GM19328 (cell line): ENCODE data around the gene FILIP1L.

Source experiments
- ATAC-seq: cut with Tn5 transposase; IDR thresholded peaks from one replicate; pipeline ENCODE4 v1.9.1; 2021; ENCODE audit warnings: mild to moderate bottlenecking, moderate library complexity; ENCODE audit not compliant: unreplicated experiment

Gene FILIP1L

GRCh38 chr3:100019719-100020118 is 94.6 kb downstream of the FILIP1L start:
- no peak for ATAC-seq

GRCh38 chr3:100018806-100019205 is 95.5 kb downstream of the FILIP1L start:
- no peak for ATAC-seq

DNA sequence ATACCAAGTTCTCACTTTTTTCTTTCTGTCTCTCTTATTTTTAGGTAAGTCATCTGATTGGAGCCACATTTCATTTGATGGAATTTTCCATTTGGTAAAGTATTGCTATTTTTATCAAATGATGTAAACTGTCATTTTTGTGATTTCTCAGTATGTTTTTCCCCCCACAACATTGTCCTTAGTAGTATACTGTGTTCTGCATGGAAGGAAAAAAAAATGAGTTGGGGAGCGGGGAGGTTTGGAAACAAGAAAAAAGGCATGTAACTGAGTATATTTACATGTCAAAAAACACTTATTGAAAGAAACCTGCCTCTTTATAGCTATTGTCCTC is 104.2 kb downstream of the FILIP1L start:
- ATAC-seq, result no peak

GRCh38 chr3:100009276-100010086 is 104.8 kb downstream of the FILIP1L start:
- ATAC-seq, result no peak

- no peak for ATAC-seq
These were observed 106.1 kb downstream of the FILIP1L start for GRCh38 chr3:100008081-100008698.

DNA sequence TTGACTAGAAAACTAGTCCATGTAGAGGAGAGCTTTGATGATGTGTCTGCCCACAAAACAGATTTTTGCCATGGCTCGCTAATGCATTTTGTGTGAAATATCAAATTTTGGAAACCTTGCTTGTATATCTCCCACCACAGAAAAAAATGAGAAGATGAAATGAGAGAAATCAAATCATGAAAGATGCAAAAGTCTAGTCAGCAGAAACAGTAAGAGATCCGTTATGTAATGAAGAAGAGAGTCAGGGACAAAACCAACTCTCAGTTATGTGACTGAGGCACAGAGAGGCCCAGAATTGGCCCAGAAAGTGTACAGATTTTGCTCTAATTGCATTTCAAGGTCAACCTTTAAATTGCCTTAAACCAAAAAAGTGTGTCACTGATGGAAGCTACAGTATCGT is 107.0 kb downstream of the FILIP1L start:
- no peak for ATAC-seq

DNA sequence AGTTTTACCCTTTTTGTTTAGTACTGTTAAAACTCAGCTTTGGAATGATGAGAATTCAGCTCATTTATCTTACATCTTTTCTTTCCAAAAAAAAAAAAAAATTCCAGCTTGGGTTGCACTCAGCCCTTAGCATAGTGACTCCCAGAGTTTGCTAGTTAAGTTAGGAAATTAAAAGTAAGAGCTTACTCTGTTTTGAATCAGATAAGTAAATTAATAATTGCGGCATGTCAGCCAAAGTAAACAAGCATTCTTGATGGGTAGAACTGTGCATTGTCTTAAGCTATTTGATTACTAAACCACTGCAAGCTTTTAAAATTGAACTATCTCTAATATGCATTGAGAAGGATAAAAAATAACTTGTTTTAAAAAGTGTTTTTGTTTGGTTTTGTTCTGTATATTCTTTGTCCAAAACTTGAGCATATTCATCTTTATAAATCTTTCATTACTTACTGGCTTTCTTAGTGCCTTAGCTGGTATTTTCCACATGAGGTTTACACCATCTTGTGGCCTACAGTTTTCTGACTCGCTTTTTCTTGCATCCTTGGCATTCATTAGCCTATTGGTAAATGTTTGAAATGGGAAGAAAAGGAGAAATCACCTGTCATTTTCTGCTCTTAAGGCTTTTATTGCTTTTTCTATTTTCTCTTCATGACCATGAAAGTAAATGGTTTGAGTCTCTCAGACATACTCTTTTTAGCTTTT is 107.6 kb downstream of the FILIP1L start:
- ATAC-seq, result no peak

GRCh38 chr3:100005665-100006393 is 108.5 kb downstream of the FILIP1L start:
- no peak for ATAC-seq

GRCh38 chr3:100004931-100005330 is 109.4 kb downstream of the FILIP1L start:
- ATAC-seq, result no peak

DNA sequence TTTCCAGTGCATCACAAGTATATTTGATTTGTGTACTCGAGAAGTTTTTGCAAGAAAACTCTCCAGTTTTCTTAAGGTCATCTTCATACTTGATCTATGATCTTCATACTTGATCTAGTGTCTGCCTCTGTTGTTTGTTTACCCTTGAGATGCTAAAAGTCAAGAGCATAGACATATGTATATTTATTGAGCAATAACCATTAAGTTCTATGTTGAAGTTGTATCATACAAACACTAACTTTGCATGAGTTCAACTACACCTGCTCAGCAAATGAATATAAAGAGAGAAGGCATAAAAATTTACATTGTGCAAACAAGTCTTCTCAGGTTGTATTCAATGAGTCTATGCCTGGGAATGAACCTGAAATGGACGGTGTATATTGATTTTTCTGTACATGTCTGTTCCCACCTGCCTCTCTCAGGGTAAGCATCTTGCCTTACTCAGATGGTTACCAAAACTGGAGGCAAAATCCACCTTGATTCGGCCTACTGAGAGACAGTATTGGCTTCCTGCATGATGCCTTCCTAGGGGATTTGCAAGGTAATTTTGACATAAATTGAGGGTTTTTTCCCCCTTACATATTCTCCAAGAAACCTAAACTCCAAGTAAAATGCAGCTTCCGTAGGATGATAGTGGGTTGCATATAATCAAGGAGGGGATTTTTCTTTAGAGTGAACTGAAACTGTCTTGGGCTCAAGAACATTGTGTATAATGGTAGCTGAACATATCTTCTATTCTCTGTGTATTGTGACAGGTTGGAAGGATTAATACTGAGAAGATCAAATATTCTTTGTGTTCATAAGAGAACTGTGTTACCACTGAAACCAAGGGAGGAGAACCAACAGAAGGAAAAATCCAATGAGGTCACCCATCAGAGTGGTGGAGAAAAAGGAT is 110.4 kb downstream of the FILIP1L start:
- ATAC-seq, result no peak

DNA sequence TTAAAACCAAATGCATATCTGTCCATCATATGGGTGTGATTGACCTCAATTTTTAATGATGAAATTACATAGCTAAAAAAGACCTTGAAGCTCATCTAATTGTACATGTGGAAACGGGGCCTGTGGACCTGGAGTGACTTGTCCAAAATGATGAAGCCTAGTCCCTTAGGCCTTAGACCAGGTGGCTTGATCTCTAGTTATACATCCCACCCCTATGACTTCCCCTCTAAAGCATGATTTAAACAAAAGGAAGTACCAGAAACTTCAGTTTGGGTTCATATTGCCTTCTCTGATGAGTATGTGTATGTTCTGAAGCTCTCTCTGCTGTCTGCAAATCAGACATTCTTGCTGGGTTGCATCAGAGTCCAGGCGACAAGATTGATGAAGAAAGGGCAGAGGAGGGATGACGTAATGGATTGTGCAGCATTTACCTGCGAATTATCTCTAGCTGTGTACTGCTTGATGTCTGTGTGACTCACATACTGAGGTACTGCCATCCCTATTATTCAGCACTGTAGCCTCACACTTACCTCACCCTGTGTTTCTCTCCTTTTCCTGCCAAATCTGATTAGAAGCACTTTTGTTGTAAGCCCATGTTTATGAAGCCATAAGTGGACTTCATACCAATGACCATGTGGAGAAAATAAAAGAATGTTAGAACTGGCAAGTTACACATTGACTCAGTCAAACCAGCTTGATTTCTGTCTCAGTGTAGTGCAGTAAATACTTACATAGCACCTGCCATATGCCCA is 111.5 kb downstream of the FILIP1L start:
- ATAC-seq, result no peak

GRCh38 chr3:100001526-100002270 is 112.6 kb downstream of the FILIP1L start:
- no peak for ATAC-seq

GRCh38 chr3:100001083-100001482 is 113.2 kb downstream of the FILIP1L start:
- ATAC-seq, result no peak

GRCh38 chr3:99999536-99999935 is 114.8 kb downstream of the FILIP1L start:
- ATAC-seq, result no peak

- no peak for ATAC-seq
These were observed 117.0 kb downstream of the FILIP1L start for GRCh38 chr3:99997293-99997692.

- ATAC-seq, result no peak
These were observed 124.1 kb downstream of the FILIP1L start for GRCh38 chr3:99990179-99990578.

DNA sequence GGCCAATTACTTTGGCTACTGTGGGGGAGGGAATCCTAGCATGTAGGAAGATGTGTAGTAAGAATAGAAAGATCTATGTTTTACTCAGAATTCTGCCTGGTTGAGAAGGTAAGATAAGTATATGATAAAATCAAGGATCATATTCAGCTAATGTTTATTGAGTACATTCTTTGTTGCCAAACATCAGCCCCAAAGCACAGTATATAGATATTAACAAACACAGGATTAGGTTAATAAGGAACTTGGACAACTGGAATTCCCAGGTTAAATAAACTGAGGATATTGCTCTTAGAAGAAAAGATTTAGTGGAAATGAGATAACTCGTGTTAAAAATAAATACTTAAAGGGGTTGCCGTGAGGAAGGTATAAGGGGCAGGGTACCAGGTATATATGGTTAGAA is 129.6 kb downstream of the FILIP1L start:
- ATAC-seq, result no peak

DNA sequence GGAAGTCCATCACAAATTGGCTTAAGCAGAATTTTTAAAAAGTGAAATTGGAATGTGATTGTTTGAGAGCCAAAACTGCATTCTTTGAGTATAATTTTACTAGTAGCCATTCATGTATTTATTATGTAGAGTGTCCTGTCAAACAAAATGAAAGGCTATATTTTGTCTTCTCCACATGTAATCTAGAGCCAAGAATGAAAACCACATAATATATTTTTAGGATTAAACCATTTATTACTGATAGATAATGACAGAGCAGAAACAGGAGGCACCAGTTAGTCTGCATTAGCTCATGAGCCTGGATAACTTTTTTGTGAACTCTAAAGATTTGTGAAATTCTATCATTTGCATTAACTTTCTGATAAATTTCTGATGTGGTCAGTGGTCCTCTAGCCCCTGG is 130.2 kb downstream of the FILIP1L start:
- ATAC-seq, result no peak

DNA sequence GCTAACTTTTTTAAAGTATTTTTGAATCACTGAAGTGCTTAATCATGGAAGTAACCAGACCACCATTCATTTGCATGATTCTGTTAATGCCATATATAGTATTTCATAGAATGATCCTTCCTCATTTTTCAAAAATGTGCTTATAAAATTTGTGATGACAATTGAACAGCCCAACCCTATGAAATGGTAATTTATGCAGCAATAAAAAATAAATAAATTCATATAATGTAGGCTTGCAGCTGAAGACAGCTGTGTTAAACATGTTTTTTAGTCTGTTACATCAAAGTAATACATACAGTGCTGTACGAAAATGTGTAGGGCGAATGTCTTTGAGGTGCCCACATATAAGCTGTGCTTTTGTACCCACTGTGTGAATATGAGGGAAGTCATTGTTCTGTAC is 131.7 kb downstream of the FILIP1L start:
- no peak for ATAC-seq
